ENCODE results near the gene SORCS2.

Gene SORCS2

GRCh38 chr4:7309181-7309580 is 116.8 kb downstream of the SORCS2 start:
- Histone ChIP-seq H4K91ac (ENCODE audit: low read length) (no peak overlapping the region), H2AK5ac (ENCODE audit: low read length, severe bottlenecking) (no peak overlapping the region), H2BK15ac (ENCODE audit: low read depth, poor library complexity, severe bottlenecking) (no peak overlapping the region), H2BK120ac (ENCODE audit: low read depth, low read length) (no peak overlapping the region), H3K27me3 (ENCODE audit: control insufficient read depth in 1 of 2, insufficient read depth in 1 of 2, low read length in 2 of 2) (peaks cover 55 to 59% of the 10 kb centered on the region in 2 experiments), H3K4me1 (ENCODE audit: control insufficient read depth, insufficient read depth, low read depth, low read length) (peaks cover 6% of the 10 kb centered on the region), H3K4me3 (ENCODE audit: insufficient read depth in 1 of 2, low read depth in 1 of 2, low read length in 2 of 2) (no peak overlapping the region), H2BK5ac (ENCODE audit: low read depth, low read length, poor library complexity, severe bottlenecking) (no peak overlapping the region), H3K23ac (ENCODE audit: low read length in 2 of 2) (no peak overlapping the region), H2AFZ (ENCODE audit: low read depth, low read length) (no peak overlapping the region), H4K8ac (ENCODE audit: low read length) (no peak overlapping the region), H3K9me3 (ENCODE audit: control insufficient read depth, low read length) (no peaks in the 10 kb centered on the region), H3K9ac (ENCODE audit: low read length) (no peak overlapping the region), H3K36me3 (ENCODE audit: control insufficient read depth in 1 of 2, insufficient read depth in 2 of 2, low read depth in 1 of 2, low read length in 2 of 2) (no peaks in the 10 kb centered on the region), H3K14ac (ENCODE audit: low read length in 2 of 2) (no peak overlapping the region), H3K4me2 (ENCODE audit: low read length, poor library complexity, severe bottlenecking) (no peak overlapping the region), H3K4ac (ENCODE audit: low read depth in 1 of 2, low read length in 2 of 2) (no peak overlapping the region), H2BK12ac (ENCODE audit: low read length in 2 of 2) (no peak overlapping the region), H3K79me1 (replicated peaks; ENCODE audit: low read length, poor library complexity, severe bottlenecking) (no peaks in the 10 kb centered on the region), H3K27ac (ENCODE audit: low read length, poor library complexity, severe bottlenecking) (no peak overlapping the region), H3K18ac (ENCODE audit: low read depth in 1 of 2, low read length in 2 of 2) (no peak overlapping the region)
- 78% methylated on average over 13 of the region's 13 CpGs for WGBS
- DNase-seq, result no peak

GRCh38 chr4:7309636-7310390 is 117.5 kb downstream of the SORCS2 start:
- H3K27ac ChIP-seq (ENCODE audit: low read length, poor library complexity, severe bottlenecking), result no peak overlapping the region
- H3K79me1 ChIP-seq (replicated peaks; ENCODE audit: low read length, poor library complexity, severe bottlenecking), result no peaks in the 10 kb centered on the region
- no peak overlapping the region for H2BK5ac ChIP-seq (ENCODE audit: low read depth, low read length, poor library complexity, severe bottlenecking)
- H2AFZ ChIP-seq (ENCODE audit: low read depth, low read length), result no peak overlapping the region
- no peak overlapping the region for H4K91ac ChIP-seq (ENCODE audit: low read length)
- H3K9me3 ChIP-seq (ENCODE audit: control insufficient read depth, low read length), result no peaks in the 10 kb centered on the region
- no peak overlapping the region for H2BK120ac ChIP-seq (ENCODE audit: low read depth, low read length)
- no peak overlapping the region for H3K4ac ChIP-seq (ENCODE audit: low read depth in 1 of 2, low read length in 2 of 2)
- H3K4me1 ChIP-seq (ENCODE audit: control insufficient read depth, insufficient read depth, low read depth, low read length), result peaks cover 6% of the 10 kb centered on the region
- no peak overlapping the region for H2BK12ac ChIP-seq (ENCODE audit: low read length in 2 of 2)
- no peak for DNase-seq
- no peak overlapping the region for H3K4me2 ChIP-seq (ENCODE audit: low read length, poor library complexity, severe bottlenecking)
- no peak overlapping the region for H3K14ac ChIP-seq (ENCODE audit: low read length in 2 of 2)
- H3K18ac ChIP-seq (ENCODE audit: low read depth in 1 of 2, low read length in 2 of 2), result no peak overlapping the region
- H3K27me3 ChIP-seq (ENCODE audit: control insufficient read depth in 1 of 2, insufficient read depth in 1 of 2, low read length in 2 of 2), result peaks cover 49 to 53% of the 10 kb centered on the region in 2 experiments
- no peak overlapping the region for H4K8ac ChIP-seq (ENCODE audit: low read length)
- no peak overlapping the region for H3K9ac ChIP-seq (ENCODE audit: low read length)
- 80% methylated on average over 17 of the region's 17 CpGs for WGBS
- H3K23ac ChIP-seq (ENCODE audit: low read length in 2 of 2), result no peak overlapping the region
- H2BK15ac ChIP-seq (ENCODE audit: low read depth, poor library complexity, severe bottlenecking), result no peak overlapping the region
- H2AK5ac ChIP-seq (ENCODE audit: low read length, severe bottlenecking), result no peak overlapping the region
- no peak overlapping the region for H3K4me3 ChIP-seq (ENCODE audit: insufficient read depth in 1 of 2, low read depth in 1 of 2, low read length in 2 of 2)
- H3K36me3 ChIP-seq (ENCODE audit: control insufficient read depth in 1 of 2, insufficient read depth in 2 of 2, low read depth in 1 of 2, low read length in 2 of 2), result no peaks in the 10 kb centered on the region

- Histone ChIP-seq H2BK120ac (ENCODE audit: low read depth, low read length) (no peak overlapping the region), H3K9ac (ENCODE audit: low read length) (no peak overlapping the region), H2AFZ (ENCODE audit: low read depth, low read length) (no peak overlapping the region), H3K4me1 (ENCODE audit: control insufficient read depth, insufficient read depth, low read depth, low read length) (peaks cover 6% of the 10 kb centered on the region), H3K23ac (ENCODE audit: low read length in 2 of 2) (no peak overlapping the region), H2AK5ac (ENCODE audit: low read length, severe bottlenecking) (no peak overlapping the region), H4K91ac (ENCODE audit: low read length) (no peak overlapping the region), H3K4me3 (ENCODE audit: insufficient read depth in 1 of 2, low read depth in 1 of 2, low read length in 2 of 2) (no peak overlapping the region), H3K18ac (ENCODE audit: low read depth in 1 of 2, low read length in 2 of 2) (no peak overlapping the region), H3K14ac (ENCODE audit: low read length in 2 of 2) (no peak overlapping the region), H4K8ac (ENCODE audit: low read length) (no peak overlapping the region), H3K36me3 (ENCODE audit: control insufficient read depth in 1 of 2, insufficient read depth in 2 of 2, low read depth in 1 of 2, low read length in 2 of 2) (no peaks in the 10 kb centered on the region), H3K27ac (ENCODE audit: low read length, poor library complexity, severe bottlenecking) (no peak overlapping the region), H2BK15ac (ENCODE audit: low read depth, poor library complexity, severe bottlenecking) (no peak overlapping the region), H3K27me3 (ENCODE audit: control insufficient read depth in 1 of 2, insufficient read depth in 1 of 2, low read length in 2 of 2) (peaks cover 50 to 51% of the 10 kb centered on the region in 2 experiments), H3K4me2 (ENCODE audit: low read length, poor library complexity, severe bottlenecking) (no peak overlapping the region), H2BK12ac (ENCODE audit: low read length in 2 of 2) (no peak overlapping the region), H3K79me1 (replicated peaks; ENCODE audit: low read length, poor library complexity, severe bottlenecking) (no peaks in the 10 kb centered on the region), H3K9me3 (ENCODE audit: control insufficient read depth, low read length) (peaks cover under 1% of the 10 kb centered on the region), H3K4ac (ENCODE audit: low read depth in 1 of 2, low read length in 2 of 2) (no peak overlapping the region), H2BK5ac (ENCODE audit: low read depth, low read length, poor library complexity, severe bottlenecking) (no peak overlapping the region)
- no peak for DNase-seq
- 83% methylated on average over 11 of the region's 12 CpGs for WGBS
Observed at GRCh38 chr4:7310451-7310850, 118.1 kb downstream of the SORCS2 start.

GRCh38 chr4:7311205-7311604 is 118.9 kb downstream of the SORCS2 start:
- no peak overlapping the region for H3K9ac ChIP-seq (ENCODE audit: low read length)
- no peak overlapping the region for H2BK12ac ChIP-seq (ENCODE audit: low read length in 2 of 2)
- WGBS, result 85% methylated on average over 8 of the region's 8 CpGs
- no peak overlapping the region for H3K14ac ChIP-seq (ENCODE audit: low read length in 2 of 2)
- no peak for DNase-seq
- no peak overlapping the region for H3K23ac ChIP-seq (ENCODE audit: low read length in 2 of 2)
- H2BK5ac ChIP-seq (ENCODE audit: low read depth, low read length, poor library complexity, severe bottlenecking), result no peak overlapping the region
- no peak overlapping the region for H2AFZ ChIP-seq (ENCODE audit: low read depth, low read length)
- H3K36me3 ChIP-seq (ENCODE audit: control insufficient read depth in 1 of 2, insufficient read depth in 2 of 2, low read depth in 1 of 2, low read length in 2 of 2), result no peaks in the 10 kb centered on the region
- no peaks in the 10 kb centered on the region for H3K79me1 ChIP-seq (replicated peaks; ENCODE audit: low read length, poor library complexity, severe bottlenecking)
- no peak overlapping the region for H3K27ac ChIP-seq (ENCODE audit: low read length, poor library complexity, severe bottlenecking)
- H3K4ac ChIP-seq (ENCODE audit: low read depth in 1 of 2, low read length in 2 of 2), result no peak overlapping the region
- H3K27me3 ChIP-seq (ENCODE audit: control insufficient read depth in 1 of 2, insufficient read depth in 1 of 2, low read length in 2 of 2), result peaks cover 43 to 48% of the 10 kb centered on the region in 2 experiments
- no peak overlapping the region for H2BK15ac ChIP-seq (ENCODE audit: low read depth, poor library complexity, severe bottlenecking)
- H2AK5ac ChIP-seq (ENCODE audit: low read length, severe bottlenecking), result no peak overlapping the region
- peaks cover 6% of the 10 kb centered on the region for H3K4me1 ChIP-seq (ENCODE audit: control insufficient read depth, insufficient read depth, low read depth, low read length)
- H3K4me2 ChIP-seq (ENCODE audit: low read length, poor library complexity, severe bottlenecking), result no peak overlapping the region
- H2BK120ac ChIP-seq (ENCODE audit: low read depth, low read length), result no peak overlapping the region
- no peak overlapping the region for H3K18ac ChIP-seq (ENCODE audit: low read depth in 1 of 2, low read length in 2 of 2)
- H3K4me3 ChIP-seq (ENCODE audit: insufficient read depth in 1 of 2, low read depth in 1 of 2, low read length in 2 of 2), result no peak overlapping the region
- no peak overlapping the region for H4K8ac ChIP-seq (ENCODE audit: low read length)
- H3K9me3 ChIP-seq (ENCODE audit: control insufficient read depth, low read length), result peaks cover 6% of the 10 kb centered on the region
- no peak overlapping the region for H4K91ac ChIP-seq (ENCODE audit: low read length)

Measured in mesenchymal stem cell (in vitro differentiated cells and primary cell).